ENCODE data around the gene LTB4R.

The LTB4R gene

GRCh38 chr14:24356208-24356607 lies 44.9 kb downstream of the LTB4R start:
- DNase-seq: no peak
- Histone ChIP-seq H3K27me3 (peaks cover 0 to 30% of the 10 kb centered on the region in 2 donors), H3K36me3 (no peaks in the 10 kb centered on the region), H3K4me3 (no peak overlapping the region), H3K9me3 (no peaks in the 10 kb centered on the region), H3K27ac (no peak overlapping the region), H3K4me1 (no peaks in the 10 kb centered on the region)
- intact Hi-C loops (cut with DNase I; ENCODE audit: low total_unique reads): no loop called here
- TF ChIP-seq CTCF (IDR thresholded peaks at IDR 0.05): no peak

- Histone ChIP-seq H3K4me3 (no peak overlapping the region), H3K9me3 (no peaks in the 10 kb centered on the region), H3K36me3 (no peaks in the 10 kb centered on the region), H3K4me1 (peaks cover 0 to 5% (median 3%) of the 10 kb centered on the region in 4 donors), H3K27me3 (peaks cover 0 to 3% of the 10 kb centered on the region in 2 donors), H3K27ac (no peak overlapping the region)
- no peak for TF ChIP-seq CTCF (IDR thresholded peaks at IDR 0.05)
- DNase-seq: no peak
- intact Hi-C loops (cut with DNase I; ENCODE audit: low total_unique reads): no loop called here
Measured at GRCh38 chr14:24360281-24360680, 49.0 kb downstream of the LTB4R start.

GRCh38 chr14:24361326-24361725 lies 50.0 kb downstream of the LTB4R start:
- no peaks in the 10 kb centered on the region for H3K27me3 ChIP-seq
- intact Hi-C loops (cut with DNase I; ENCODE audit: low total_unique reads): no loop called here
- no peaks in the 10 kb centered on the region for H3K9me3 ChIP-seq
- no peak overlapping the region for H3K4me3 ChIP-seq
- no peak overlapping the region for H3K27ac ChIP-seq
- no peak for DNase-seq
- H3K4me1 ChIP-seq: peaks cover 0 to 15% (median 10%) of the 10 kb centered on the region in 4 donors
- no peak for TF ChIP-seq CTCF (IDR thresholded peaks at IDR 0.05)
- H3K36me3 ChIP-seq: no peaks in the 10 kb centered on the region

GRCh38 chr14:24362241-24362960 lies 51.1 kb downstream of the LTB4R start:
- peaks cover 0 to 15% (median 10%) of the 10 kb centered on the region in 4 donors for H3K4me1 ChIP-seq
- no peak for DNase-seq
- H3K4me3 ChIP-seq: no peak overlapping the region
- TF ChIP-seq CTCF (IDR thresholded peaks at IDR 0.05): no peak
- H3K9me3 ChIP-seq: no peaks in the 10 kb centered on the region
- no peak overlapping the region for H3K27ac ChIP-seq
- intact Hi-C loops (cut with DNase I; ENCODE audit: low total_unique reads): no loop called here
- no peaks in the 10 kb centered on the region for H3K27me3 ChIP-seq
- H3K36me3 ChIP-seq: no peaks in the 10 kb centered on the region

- Histone ChIP-seq H3K4me3 (no peak overlapping the region), H3K36me3 (no peaks in the 10 kb centered on the region), H3K27ac (no peak overlapping the region), H3K9me3 (no peaks in the 10 kb centered on the region), H3K27me3 (no peaks in the 10 kb centered on the region), H3K4me1 (peaks cover 0 to 15% (median 10%) of the 10 kb centered on the region in 4 donors)
- no peak for DNase-seq
- TF ChIP-seq CTCF (IDR thresholded peaks at IDR 0.05): no peak
- intact Hi-C loops (cut with DNase I; ENCODE audit: low total_unique reads): no loop called here
Measured at GRCh38 chr14:24363401-24363800, 52.1 kb downstream of the LTB4R start.
